Sigmoid colon (tissue), 7 donors: Measurements from ENCODE around the gene UCN. TPM values are rescaled to one million over a fixed set of nuclear protein-coding genes. Genes with fewer than 3 reads are reported as not detected.

Experiments used
- DNase-seq: peaks from one replicate; pipeline ENCODE4 v3.0.0-alpha.2; 2019
- H3K27ac ChIP-seq, 4 donors: fragments of 200-600 bp; sonication (generic); one replicate each; pipeline ENCODE4 v1.5.1; 2016 to 2019; ENCODE audit warnings: mild to moderate bottlenecking in 1 of 4
- H3K27me3 ChIP-seq, 3 donors: fragments of 200-600 bp; sonication (generic); one replicate each; pipeline ENCODE4 v1.5.1; 2019; ENCODE audit warnings: mild to moderate bottlenecking in 1 of 3
- H3K36me3 ChIP-seq, 4 donors: fragments of 200-600 bp; sonication (generic); one replicate each; pipeline ENCODE4 v1.5.1; 2016 to 2019
- H3K4me1 ChIP-seq, 4 donors: fragments of 200-600 bp; sonication (generic); one replicate each; pipeline ENCODE4 v1.5.1; 2017 to 2019
- H3K4me3 ChIP-seq, 4 donors: fragments of 200-600 bp; sonication (generic); one replicate each; pipeline ENCODE4 v1.5.1; 2017 to 2019; ENCODE audit warnings: mild to moderate bottlenecking in 2 of 4, moderate library complexity in 1 of 4
- H3K9me3 ChIP-seq, 4 donors: fragments of 200-600 bp in 3 of 4; sonication (generic) in 3 of 4; one replicate each; pipeline versions ENCODE4 v1.5.1 to v1.6.1; 2013 to 2019
- EP300 ChIP-seq, 4 donors: sonication (generic); formaldehyde crosslinking; IDR thresholded peaks; one replicate each; pipeline ENCODE4 v1.6.1; 2017; ENCODE audit warnings: antibody characterized with exemption in 4 of 4
- POLR2A ChIP-seq, 2 donors: fragments of 450-650 bp; IDR thresholded peaks; one replicate each; pipeline ENCODE4 v1.6.1; 2016; ENCODE audit warnings: antibody characterized with exemption in 2 of 2, mild to moderate bottlenecking in 2 of 2, moderate library complexity in 2 of 2
- POLR2AphosphoS5 ChIP-seq, 4 donors: sonication (generic); formaldehyde crosslinking; IDR thresholded peaks; one replicate each; pipeline ENCODE4 v1.6.1; 2017; ENCODE audit warnings: antibody characterized with exemption in 4 of 4
- WGBS, 2 donors: extraction: QIAGEN DNeasy Blood & Tissue Kit; methylation state at CpG; one replicate each; pipeline ENCODE4 v1.1.7; 2013; 5-methylcytosine and 5-hydroxymethylcytosine counted together
- intact Hi-C: fragments of 100-400 bp; cut with DNase I; formaldehyde crosslinking; loops from one replicate; pipeline ENCODE4 v1.15.1; 2023
- polyA plus RNA-seq, 3 donors: library from polyadenylated mRNA; stranded (reverse); fragments of 200-250 nt; gene quantifications; one replicate each; pipeline ENCODE4 v1.2.3, GENCODE V29; 2013
- total RNA-seq, 4 donors: library from RNA; depleted of rRNA; stranded (reverse); fragments of >200 nt; gene quantifications; one replicate each; pipeline ENCODE4 v1.1.0, GENCODE V29; 2016
- TF ChIP-seq, protein P1 (sequence below), 4 experiments: fragments of 450-650 bp in 3 of 4; fragments of 200-600 bp in 1 of 4; IDR thresholded peaks; one replicate each; pipeline ENCODE4 v1.5.1; 2016 to 2019; ENCODE audit warnings: antibody characterized with exemption in 4 of 4, mild to moderate bottlenecking in 3 of 4, moderate library complexity in 2 of 4
- donor health status: healthy with polysubstance abuse.
- donor health status: Bipolar disorder and iron deficiency.
- donor health status: healthy.

UCN gene, protein sequence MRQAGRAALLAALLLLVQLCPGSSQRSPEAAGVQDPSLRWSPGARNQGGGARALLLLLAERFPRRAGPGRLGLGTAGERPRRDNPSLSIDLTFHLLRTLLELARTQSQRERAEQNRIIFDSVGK
- total RNA-seq (1 to 10 TPM in 3 of 4 donors, under 1 TPM in 1; 0.71 to 6.5 (median 2.8) TPM), polyA plus RNA-seq (under 1 TPM in 1 of 3 donors, not detected in 2; 0.89 TPM)

GRCh38 chr2:27308359-27308881, at the start of gene UCN:
TSS of gene UCN (minus strand) at chr2:27308445. CDS start at chr2:27307895, 550 bp downstream.
- no peak within 1 kb of the TSS for H3K27ac ChIP-seq
- no peak within 1 kb of the TSS for H3K4me3 ChIP-seq
- WGBS, 2 donors: 38 to 61% methylated on average over 25 of the region's 25 CpGs
- intact Hi-C loops: no loop called here
- peaks cover 0 to 24% (median 23%) of the 10 kb centered on the region in 4 donors for H3K4me1 ChIP-seq
- no peak for TF ChIP-seq POLR2A (IDR thresholded peaks at IDR 0.05)
- no peak for TF ChIP-seq EP300 (IDR thresholded peaks at IDR 0.05)
- TF ChIP-seq POLR2AphosphoS5 (IDR thresholded peaks at IDR 0.05): no peak
- TF ChIP-seq, protein P1, sequence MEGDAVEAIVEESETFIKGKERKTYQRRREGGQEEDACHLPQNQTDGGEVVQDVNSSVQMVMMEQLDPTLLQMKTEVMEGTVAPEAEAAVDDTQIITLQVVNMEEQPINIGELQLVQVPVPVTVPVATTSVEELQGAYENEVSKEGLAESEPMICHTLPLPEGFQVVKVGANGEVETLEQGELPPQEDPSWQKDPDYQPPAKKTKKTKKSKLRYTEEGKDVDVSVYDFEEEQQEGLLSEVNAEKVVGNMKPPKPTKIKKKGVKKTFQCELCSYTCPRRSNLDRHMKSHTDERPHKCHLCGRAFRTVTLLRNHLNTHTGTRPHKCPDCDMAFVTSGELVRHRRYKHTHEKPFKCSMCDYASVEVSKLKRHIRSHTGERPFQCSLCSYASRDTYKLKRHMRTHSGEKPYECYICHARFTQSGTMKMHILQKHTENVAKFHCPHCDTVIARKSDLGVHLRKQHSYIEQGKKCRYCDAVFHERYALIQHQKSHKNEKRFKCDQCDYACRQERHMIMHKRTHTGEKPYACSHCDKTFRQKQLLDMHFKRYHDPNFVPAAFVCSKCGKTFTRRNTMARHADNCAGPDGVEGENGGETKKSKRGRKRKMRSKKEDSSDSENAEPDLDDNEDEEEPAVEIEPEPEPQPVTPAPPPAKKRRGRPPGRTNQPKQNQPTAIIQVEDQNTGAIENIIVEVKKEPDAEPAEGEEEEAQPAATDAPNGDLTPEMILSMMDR (IDR thresholded peaks at IDR 0.05): no peak
- no peaks in the 10 kb centered on the region for H3K9me3 ChIP-seq
- peaks cover 28 to 55% (median 46%) of the 10 kb centered on the region in 3 donors for H3K27me3 ChIP-seq
- no peak for DNase-seq
- H3K36me3 ChIP-seq: peaks cover 4 to 17% (median 12%) of the 10 kb centered on the region in 4 donors

DNA sequence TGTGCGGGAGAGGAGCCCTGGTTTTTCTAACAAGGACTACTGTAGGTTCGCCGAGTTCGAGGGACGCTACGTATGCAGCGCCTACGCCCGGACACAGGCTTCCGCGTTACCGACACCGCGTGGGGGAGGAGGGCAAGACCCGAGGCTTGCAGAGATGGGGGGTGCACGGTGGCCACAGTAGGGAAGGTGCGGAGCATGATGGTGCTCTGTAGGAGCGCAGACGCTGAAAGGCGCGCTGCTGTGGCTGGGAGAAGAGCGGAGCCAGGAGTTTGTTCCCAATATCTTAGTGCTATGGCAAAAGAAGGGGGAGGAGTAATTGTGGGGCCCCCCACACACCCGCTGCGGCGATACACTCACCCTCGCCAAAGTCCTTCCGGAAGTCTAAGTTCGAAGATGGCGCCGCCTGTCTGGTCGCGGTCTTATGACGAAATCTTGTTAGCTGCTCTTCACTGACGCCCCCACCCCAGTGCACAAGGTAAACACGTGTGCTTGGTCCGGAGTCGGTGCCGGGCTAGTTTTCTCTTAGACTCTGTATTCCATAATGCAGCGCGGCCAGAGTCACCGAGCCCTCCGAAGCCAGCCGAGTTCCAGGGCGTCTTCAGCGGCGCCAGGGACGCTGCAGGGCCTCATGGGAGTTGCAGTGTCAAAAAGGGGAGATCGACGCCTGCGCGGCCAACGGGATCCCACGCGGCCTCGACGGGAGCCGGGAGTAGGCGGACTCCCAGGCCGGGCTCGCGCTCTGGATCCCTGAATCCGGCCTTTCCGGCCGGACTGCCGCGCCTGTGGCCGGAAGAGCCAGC, 48.3 kb upstream of the UCN start, which contains the start of gene GTF3C2:
Gene GTF3C2, minus strand, starts transcription at position 383 of the 800 bp plus-strand sequence. CDS start 13,210 bp downstream, outside the sequence.
- Histone ChIP-seq H3K4me3 (peak within 1 kb of the TSS; percentile 52 to 94 (median 84)), H3K9me3 (no peaks in the 10 kb centered on the region), H3K4me1 (peaks cover 0 to 38% (median 34%) of the 10 kb centered on the region in 4 donors), H3K27me3 (no peaks in the 10 kb centered on the region), H3K27ac (peak within 1 kb of the TSS; percentile 79 to 93 (median 86)), H3K36me3 (no peaks in the 10 kb centered on the region)
- DNase-seq: peak; percentile 97
- 0% methylated on average over 67 of the region's 67 CpGs for WGBS, 2 donors
- peak in 1 of 2 donors; percentile 33 for TF ChIP-seq POLR2A (IDR thresholded peaks at IDR 0.05)
- TF ChIP-seq, protein P1 (IDR thresholded peaks at IDR 0.05): no peak
- TF ChIP-seq POLR2AphosphoS5 (IDR thresholded peaks at IDR 0.05): peak; percentile 35 to 76 (median 56)
- peak in 1 of 4 donors; percentile 6 for TF ChIP-seq EP300 (IDR thresholded peaks at IDR 0.05)
- intact Hi-C loops: loop anchor here (1.0 to 10.0 kb wide), 3 partner anchors 14 to 142 kb away; partner anchors contain the start of genes ATRAID, CAD, EIF2B4 and NRBP1

DNA sequence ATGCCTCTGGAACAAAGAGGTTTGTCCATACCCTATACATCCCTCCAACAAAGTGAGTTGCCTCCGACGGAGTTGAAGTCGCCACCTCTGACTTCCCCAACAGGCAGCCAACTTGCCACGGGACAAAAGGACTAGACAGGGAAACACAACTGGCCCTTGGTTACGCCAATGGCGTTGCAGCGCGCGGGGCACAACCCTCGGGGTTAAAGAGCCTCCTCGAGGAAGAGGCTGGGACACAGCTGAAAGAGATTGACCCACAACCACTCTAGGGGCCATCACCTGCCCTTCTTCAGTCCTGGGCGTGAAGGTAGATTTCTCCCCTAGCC, 47.8 kb upstream of the UCN start:
- DNase-seq: peak; percentile 70
- intact Hi-C loops: loop anchor here (1.0 to 10.0 kb wide), 2 partner anchors 72 to 141 kb away; partner anchors contain the start of genes ATRAID, CAD, NRBP1 and SLC5A6
- Histone ChIP-seq H3K4me3 (peak overlapping the region; percentile 52 to 94 (median 84)), H3K4me1 (peaks cover 0 to 38% (median 34%) of the 10 kb centered on the region in 4 donors), H3K27ac (peak overlapping the region; percentile 79 to 93 (median 86)), H3K36me3 (no peaks in the 10 kb centered on the region), H3K9me3 (no peaks in the 10 kb centered on the region), H3K27me3 (no peaks in the 10 kb centered on the region)
- WGBS, 2 donors: 0 to 1% methylated on average over 12 of the region's 12 CpGs
- TF ChIP-seq EP300 (IDR thresholded peaks at IDR 0.05): no peak
- no peak for TF ChIP-seq POLR2AphosphoS5 (IDR thresholded peaks at IDR 0.05)
- no peak for TF ChIP-seq POLR2A (IDR thresholded peaks at IDR 0.05)
- TF ChIP-seq, protein P1 (IDR thresholded peaks at IDR 0.05): no peak

- Histone ChIP-seq H3K36me3 (peaks cover 0 to 5% (median 0%) of the 10 kb centered on the region in 4 donors), H3K27ac (no peak overlapping the region), H3K27me3 (no peaks in the 10 kb centered on the region), H3K9me3 (no peaks in the 10 kb centered on the region), H3K4me3 (no peak overlapping the region), H3K4me1 (peaks cover 0 to 38% (median 34%) of the 10 kb centered on the region in 4 donors)
- intact Hi-C loops: loop anchor here (10.0 kb wide), 1 partner anchor 140 kb away; the partner anchor contains the start of genes ATRAID, CAD and SLC5A6
- DNase-seq: no peak
- TF ChIP-seq EP300 (IDR thresholded peaks at IDR 0.05): no peak
- TF ChIP-seq, protein P1 (IDR thresholded peaks at IDR 0.05): no peak
- no peak for TF ChIP-seq POLR2A (IDR thresholded peaks at IDR 0.05)
- TF ChIP-seq POLR2AphosphoS5 (IDR thresholded peaks at IDR 0.05): no peak
- 89 to 91% methylated on average over 7 of the region's 7 CpGs for WGBS, 2 donors
Measured at GRCh38 chr2:27354597-27354927, 46.3 kb upstream of the UCN start.
